ENCODE results near the gene MANF.

The MANF gene

GRCh38 chr3:51390246-51391074 is 5.4 kb downstream of the MANF start:
- no peak for DNase-seq

GRCh38 chr3:51391075-51391565 is 6.0 kb downstream of the MANF start, which contains the start of gene RBM15B:
TSS of gene RBM15B (plus strand) at chr3:51391285. CDS start at chr3:51391400, 115 bp downstream.
- DNase-seq: peak; percentile 97

GRCh38 chr3:51391566-51392354 is 6.7 kb downstream of the MANF start:
- DNase-seq: peak; percentile 49

- DNase-seq: no peak
These were observed 7.5 kb downstream of the MANF start for GRCh38 chr3:51392355-51393133.

GRCh38 chr3:51393134-51393495 is 8.0 kb downstream of the MANF start:
- DNase-seq: no peak

- DNase-seq: no peak
These were observed 8.5 kb downstream of the MANF start for GRCh38 chr3:51393564-51393963.

GRCh38 chr3:51394541-51394940 is 9.4 kb downstream of the MANF start:
- DNase-seq: no peak

GRCh38 chr3:51395493-51396213 is 10.6 kb downstream of the MANF start:
- DNase-seq: no peak

- DNase-seq: no peak
These were observed 11.3 kb downstream of the MANF start for GRCh38 chr3:51396401-51396800.

- DNase-seq: no peak
These were observed 12.3 kb downstream of the MANF start for GRCh38 chr3:51397392-51397791.

GRCh38 chr3:51398595-51399310 is 13.7 kb downstream of the MANF start:
- DNase-seq: no peak

GRCh38 chr3:51400166-51400565 is 15.1 kb downstream of the MANF start:
- no peak for DNase-seq

GRCh38 chr3:51401735-51402134 is 16.6 kb downstream of the MANF start:
- no peak for DNase-seq

GRCh38 chr3:51403675-51404074 is 18.6 kb downstream of the MANF start:
- no peak for DNase-seq

- DNase-seq: no peak
These were observed 22.9 kb downstream of the MANF start for GRCh38 chr3:51408021-51408420.

- DNase-seq: no peak
These were observed 23.7 kb downstream of the MANF start for GRCh38 chr3:51408813-51409212.

GRCh38 chr3:51422211-51422610 is 37.1 kb downstream of the MANF start:
- DNase-seq: no peak

GRCh38 chr3:51426921-51427320 is 41.8 kb downstream of the MANF start:
- no peak for DNase-seq

- DNase-seq: no peak
These were observed 44.0 kb downstream of the MANF start for GRCh38 chr3:51429138-51429537.

- DNase-seq: no peak
These were observed 49.0 kb downstream of the MANF start for GRCh38 chr3:51434110-51434509.

GRCh38 chr3:51434746-51435327 is 49.7 kb downstream of the MANF start:
- DNase-seq: peak; percentile 32
